Ovary (tissue), 3 donors: ENCODE data around the gene CLCNKB.

Experiments
- CTCF ChIP-seq, 3 donors: fragments of 450-650 bp in 2 of 3; fragments of 200-600 bp in 1 of 3; IDR thresholded peaks; one replicate each; pipeline versions ENCODE4 v1.5.1 to v1.8.0; 2016 to 2022; ENCODE audit warnings: antibody characterized with exemption in 3 of 3, mild to moderate bottlenecking in 1 of 3
- EP300 ChIP-seq: sonication (generic); formaldehyde crosslinking; IDR thresholded peaks from one replicate; pipeline ENCODE4 v1.6.1; 2017; ENCODE audit warnings: antibody characterized with exemption
- POLR2A ChIP-seq: fragments of 450-650 bp; IDR thresholded peaks from one replicate; pipeline ENCODE4 v1.6.1; 2017; ENCODE audit warnings: antibody characterized with exemption, mild to moderate bottlenecking, moderate library complexity
- donor health status: DM: no; HTN: no; CAD: no.

GRCh38 chr1:16022393-16022792 lies 21.2 kb upstream of the CLCNKB start:
- TF ChIP-seq CTCF (IDR thresholded peaks at IDR 0.05), result no peak
- no peak for TF ChIP-seq POLR2A
- no peak for TF ChIP-seq EP300
